IPS-NIHi7 (cell line): ENCODE results near the gene WNK3.

Source experiments
- DNase-seq: peaks from one replicate; pipeline ENCODE4 v3.0.0; 2012; ENCODE audit warnings: mixed read lengths; ENCODE audit errors: extremely low spot score

WNK3 gene

GRCh38 chrX:54171091-54171490 is 186.8 kb downstream of the WNK3 start:
- no peak for DNase-seq

GRCh38 chrX:54166915-54167314 is 190.9 kb downstream of the WNK3 start:
- no peak for DNase-seq

GRCh38 chrX:54157561-54157960 is 200.3 kb downstream of the WNK3 start:
- DNase-seq = no peak
